ENCODE results near the gene TRIM17. TPM values are rescaled to one million over a fixed set of nuclear protein-coding genes. Genes with fewer than 3 reads are reported as not detected.
A peak's percentile ranks its signal among the peaks of the same experiment; 100 is the strongest.

TRIM17 gene
- total RNA-seq, result 1 to 10 TPM; 1.7 to 1.9 TPM

DNA sequence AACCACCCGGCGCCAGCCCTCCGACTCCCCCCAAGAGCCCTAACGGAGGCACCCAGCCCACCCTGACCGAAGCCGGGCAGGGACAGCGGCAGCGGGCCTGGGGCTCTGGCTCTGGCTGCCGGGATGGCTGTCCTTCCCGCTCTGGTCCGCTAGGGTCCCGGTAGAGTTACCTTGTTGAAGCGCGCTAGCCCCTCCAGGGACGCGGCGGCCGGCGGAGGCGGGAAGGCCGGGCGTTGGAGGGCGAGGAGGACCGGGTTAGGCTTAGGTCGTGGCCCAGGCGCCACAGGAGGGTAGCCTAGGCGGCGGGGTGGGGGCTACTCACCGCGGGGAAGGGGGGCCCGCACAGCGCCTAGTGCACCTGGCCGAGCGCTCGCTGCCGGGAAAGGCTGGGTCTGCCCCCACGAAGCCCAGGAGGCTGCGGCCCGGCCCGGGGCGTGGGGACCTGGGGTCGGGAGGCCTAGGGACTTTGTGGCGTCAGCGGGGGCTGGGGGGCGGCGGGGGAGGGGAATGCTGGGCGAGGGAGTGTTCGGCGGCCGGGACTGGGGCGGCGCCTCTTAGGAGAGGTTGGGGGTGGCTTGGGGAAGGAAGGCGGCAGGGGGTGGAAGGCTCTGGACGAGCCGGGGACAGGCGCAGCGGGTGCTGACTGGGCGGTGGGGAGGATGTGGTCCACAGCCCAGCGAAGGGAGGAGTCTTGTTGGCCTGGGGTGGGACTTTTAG, at the start of gene TRIM17:
Gene TRIM17 (minus strand): TSS at position 645 of the 717 bp plus-strand sequence. CDS start 1,789 bp downstream, outside the sequence.
- Mint-ChIP-seq H3K4me1 (peaks cover 13% of the 10 kb centered on the region), H3K36me3 (ENCODE audit: low read depth) (no peaks in the 10 kb centered on the region), H3K27me3 (peaks cover 8% of the 10 kb centered on the region), H3K9me3 (no peaks in the 10 kb centered on the region), H3K4me3 (peak within 1 kb of the TSS; percentile 70), H3K27ac (peak within 1 kb of the TSS; percentile 28)
- ATAC-seq (replicated peaks), result peak; percentile 77

- H3K27ac Mint-ChIP-seq, result peak overlapping the region; percentile 47
- peaks cover 5% of the 10 kb centered on the region for H3K36me3 Mint-ChIP-seq (ENCODE audit: low read depth)
- H3K9me3 Mint-ChIP-seq, result no peaks in the 10 kb centered on the region
- H3K4me3 Mint-ChIP-seq, result peak overlapping the region; percentile 84
- peak; percentile 51 for ATAC-seq (replicated peaks)
- H3K27me3 Mint-ChIP-seq, result no peaks in the 10 kb centered on the region
- H3K4me1 Mint-ChIP-seq, result peaks cover 38% of the 10 kb centered on the region
Measured at GRCh38 chr1:228465571-228466146, 49.0 kb upstream of the TRIM17 start.

DNA sequence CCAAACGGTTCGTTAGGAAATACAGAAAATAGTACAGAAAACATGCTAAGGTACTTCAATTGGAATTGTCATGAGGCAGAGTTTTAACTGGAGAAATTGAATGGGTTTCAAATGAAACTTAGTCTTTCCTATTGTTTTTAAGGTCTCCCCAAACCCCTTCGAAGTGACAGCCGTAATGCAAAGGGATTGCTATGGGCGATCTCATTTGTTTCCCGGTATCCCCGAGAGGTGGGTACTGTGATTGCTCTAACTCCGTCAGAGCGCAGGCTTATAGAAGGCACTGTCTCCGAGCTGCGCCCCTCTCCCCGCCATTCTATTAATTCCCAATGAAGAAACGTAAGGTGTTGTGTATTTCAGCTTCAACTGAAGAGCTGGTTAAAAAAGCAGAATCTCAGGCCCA, 48.5 kb upstream of the TRIM17 start:
- Mint-ChIP-seq H3K4me1 (peaks cover 39% of the 10 kb centered on the region), H3K27me3 (no peaks in the 10 kb centered on the region)

DNA sequence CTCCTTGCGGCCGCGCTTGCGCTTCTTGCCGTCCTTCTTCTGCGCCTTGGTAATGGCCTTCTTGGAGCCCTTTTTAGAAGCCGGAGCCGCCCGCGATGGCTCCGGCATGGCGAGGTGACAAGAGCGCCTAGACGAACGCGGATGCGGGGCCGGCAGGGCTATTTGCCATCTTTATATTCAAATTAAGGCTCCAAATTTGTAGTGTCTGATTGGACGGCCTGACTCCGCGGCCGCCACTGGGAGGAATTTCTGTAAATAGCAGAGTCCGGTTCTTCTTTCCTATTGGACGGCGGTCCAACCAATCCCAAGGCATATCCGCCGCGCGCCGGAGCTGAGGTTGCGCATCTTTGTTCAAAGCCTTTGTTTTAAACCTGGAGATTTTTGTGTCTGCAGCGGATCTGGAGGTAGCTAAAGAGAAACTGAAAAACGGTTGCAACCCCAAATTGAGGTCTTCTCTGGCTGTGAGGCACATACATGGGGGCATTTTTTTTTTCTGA, 47.9 kb upstream of the TRIM17 start:
- H3K27ac Mint-ChIP-seq, result peak overlapping the region; percentile 47
- peaks cover 5% of the 10 kb centered on the region for H3K36me3 Mint-ChIP-seq (ENCODE audit: low read depth)
- peak overlapping the region; percentile 84 for H3K4me3 Mint-ChIP-seq
- H3K4me1 Mint-ChIP-seq, result peaks cover 39% of the 10 kb centered on the region
- H3K9me3 Mint-ChIP-seq, result no peaks in the 10 kb centered on the region
- ATAC-seq (replicated peaks), result peak; percentile 74
- H3K27me3 Mint-ChIP-seq, result no peaks in the 10 kb centered on the region

More for the DNA sequence above, 48.5 kb upstream of the TRIM17 start:
- peaks cover 5% of the 10 kb centered on the region for H3K36me3 Mint-ChIP-seq (ENCODE audit: low read depth)
- peak overlapping the region; percentile 47 for H3K27ac Mint-ChIP-seq
- no peaks in the 10 kb centered on the region for H3K9me3 Mint-ChIP-seq
- ATAC-seq (replicated peaks), result no peak
- peak overlapping the region; percentile 84 for H3K4me3 Mint-ChIP-seq

GRCh38 chr1:228463559-228464455, 47.1 kb upstream of the TRIM17 start:
- no peaks in the 10 kb centered on the region for H3K27me3 Mint-ChIP-seq
- ATAC-seq (replicated peaks), result peak; percentile 81
- H3K9me3 Mint-ChIP-seq, result no peaks in the 10 kb centered on the region
- peak overlapping the region; percentile 47 for H3K27ac Mint-ChIP-seq
- H3K4me1 Mint-ChIP-seq, result peaks cover 39% of the 10 kb centered on the region
- peaks cover 5% of the 10 kb centered on the region for H3K36me3 Mint-ChIP-seq (ENCODE audit: low read depth)
- H3K4me3 Mint-ChIP-seq, result peak overlapping the region; percentile 84

- H3K9me3 Mint-ChIP-seq, result no peaks in the 10 kb centered on the region
- peak overlapping the region; percentile 47 for H3K27ac Mint-ChIP-seq
- H3K4me3 Mint-ChIP-seq, result peak overlapping the region; percentile 84
- H3K27me3 Mint-ChIP-seq, result no peaks in the 10 kb centered on the region
- ATAC-seq (replicated peaks), result peak; percentile 32
- peaks cover 12% of the 10 kb centered on the region for H3K36me3 Mint-ChIP-seq (ENCODE audit: low read depth)
- peaks cover 43% of the 10 kb centered on the region for H3K4me1 Mint-ChIP-seq
Measured at GRCh38 chr1:228463009-228463558, 46.4 kb upstream of the TRIM17 start.

DNA sequence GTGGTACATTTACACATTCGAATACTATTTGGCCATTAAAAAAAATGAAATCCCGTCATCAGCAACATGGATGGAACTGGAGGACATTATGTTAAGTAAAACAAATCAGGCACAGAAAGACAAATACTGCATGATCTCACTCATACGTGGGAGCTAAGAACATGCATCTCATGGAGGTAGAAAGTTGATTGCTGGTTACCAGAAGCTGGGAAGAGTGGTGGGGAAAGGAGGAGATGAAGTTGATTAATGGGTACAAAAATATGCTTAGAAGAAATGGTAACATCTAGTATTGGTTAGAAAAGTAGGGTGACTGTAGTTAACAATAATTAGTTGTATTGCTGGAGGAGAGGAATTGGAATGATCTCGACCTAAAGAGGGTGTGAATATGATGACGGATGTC, 45.9 kb upstream of the TRIM17 start:
- H3K9me3 Mint-ChIP-seq, result no peaks in the 10 kb centered on the region
- H3K27me3 Mint-ChIP-seq, result no peaks in the 10 kb centered on the region
- peak overlapping the region; percentile 84 for H3K4me3 Mint-ChIP-seq
- H3K4me1 Mint-ChIP-seq, result peaks cover 46% of the 10 kb centered on the region
- H3K36me3 Mint-ChIP-seq (ENCODE audit: low read depth), result peaks cover 17% of the 10 kb centered on the region
- H3K27ac Mint-ChIP-seq, result peak overlapping the region; percentile 47
- ATAC-seq (replicated peaks), result no peak

DNA sequence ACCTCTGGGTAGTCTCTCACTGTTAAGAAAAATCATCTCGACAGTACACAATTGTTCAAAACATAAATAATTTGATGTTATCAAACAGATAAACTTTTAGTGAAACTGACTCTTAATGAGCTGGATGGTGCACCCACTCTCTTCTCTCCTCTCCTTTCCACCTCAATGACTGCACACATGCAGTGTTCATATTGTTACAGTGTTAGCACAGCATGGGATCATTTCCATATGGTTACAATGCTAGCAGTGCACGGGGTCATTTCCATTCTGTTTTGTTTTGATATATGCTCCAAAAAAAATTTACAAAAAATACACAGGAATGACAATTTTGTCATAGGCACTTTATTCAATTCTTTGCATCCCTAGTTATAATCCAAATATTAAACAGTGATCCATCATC, 44.2 kb upstream of the TRIM17 start:
- H3K9me3 Mint-ChIP-seq, result no peaks in the 10 kb centered on the region
- ATAC-seq (replicated peaks), result no peak
- H3K4me3 Mint-ChIP-seq, result peak overlapping the region; percentile 84
- H3K27me3 Mint-ChIP-seq, result no peaks in the 10 kb centered on the region
- H3K4me1 Mint-ChIP-seq, result peaks cover 41% of the 10 kb centered on the region
- H3K27ac Mint-ChIP-seq, result peak overlapping the region; percentile 36
- H3K36me3 Mint-ChIP-seq (ENCODE audit: low read depth), result peaks cover 20% of the 10 kb centered on the region

- Mint-ChIP-seq H3K27me3 (no peaks in the 10 kb centered on the region), H3K4me1 (peaks cover 30% of the 10 kb centered on the region), H3K9me3 (no peaks in the 10 kb centered on the region), H3K4me3 (peak overlapping the region; percentile 86), H3K27ac (peak overlapping the region; percentile 82), H3K36me3 (ENCODE audit: low read depth) (peaks cover 20% of the 10 kb centered on the region)
- ATAC-seq (replicated peaks), result no peak
Measured at GRCh38 chr1:228459091-228459993, 42.7 kb upstream of the TRIM17 start.

DNA sequence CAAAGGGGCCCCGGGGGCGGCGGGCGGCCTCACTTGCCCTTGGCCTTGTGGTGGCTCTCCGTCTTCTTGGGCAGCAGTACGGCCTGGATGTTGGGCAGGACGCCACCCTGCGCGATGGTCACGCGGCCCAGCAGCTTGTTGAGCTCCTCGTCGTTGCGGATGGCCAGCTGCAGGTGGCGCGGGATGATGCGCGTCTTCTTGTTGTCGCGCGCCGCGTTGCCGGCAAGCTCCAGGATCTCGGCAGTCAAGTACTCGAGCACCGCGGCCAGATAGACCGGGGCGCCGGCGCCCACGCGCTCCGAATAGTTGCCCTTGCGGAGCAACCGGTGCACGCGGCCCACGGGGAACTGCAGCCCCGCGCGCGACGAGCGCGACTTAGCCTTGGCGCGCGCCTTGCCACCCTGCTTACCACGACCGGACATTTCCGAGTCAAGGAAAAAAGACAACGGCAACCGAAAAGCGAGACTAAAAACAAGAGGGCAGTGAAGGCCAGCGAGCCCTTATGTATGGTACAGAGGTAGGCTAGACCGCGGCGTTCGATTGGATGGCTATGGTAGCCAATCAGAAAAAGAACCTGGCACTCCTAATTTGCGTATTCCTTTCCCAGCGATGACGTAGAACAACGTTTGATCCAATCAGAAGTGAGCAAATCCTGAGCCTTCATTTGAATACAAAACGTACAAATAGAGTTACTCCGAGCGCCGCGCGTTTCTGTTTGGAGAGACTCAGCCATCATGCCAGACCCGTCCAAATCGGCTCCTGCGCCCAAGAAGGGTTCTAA, 40.9 kb upstream of the TRIM17 start:
- Mint-ChIP-seq H3K9me3 (no peaks in the 10 kb centered on the region), H3K27ac (peak overlapping the region; percentile 82), H3K27me3 (no peaks in the 10 kb centered on the region), H3K4me1 (peaks cover 31% of the 10 kb centered on the region), H3K36me3 (ENCODE audit: low read depth) (peaks cover 20% of the 10 kb centered on the region), H3K4me3 (peak overlapping the region; percentile 86)
- peak; percentile 91 for ATAC-seq (replicated peaks)

GRCh38 chr1:228457017-228457395, 40.3 kb upstream of the TRIM17 start:
- peaks cover 20% of the 10 kb centered on the region for H3K36me3 Mint-ChIP-seq (ENCODE audit: low read depth)
- peaks cover 28% of the 10 kb centered on the region for H3K4me1 Mint-ChIP-seq
- H3K9me3 Mint-ChIP-seq, result no peaks in the 10 kb centered on the region
- ATAC-seq (replicated peaks), result peak; percentile 8
- H3K27ac Mint-ChIP-seq, result peak overlapping the region; percentile 82
- H3K4me3 Mint-ChIP-seq, result peak overlapping the region; percentile 86
- H3K27me3 Mint-ChIP-seq, result no peaks in the 10 kb centered on the region

DNA sequence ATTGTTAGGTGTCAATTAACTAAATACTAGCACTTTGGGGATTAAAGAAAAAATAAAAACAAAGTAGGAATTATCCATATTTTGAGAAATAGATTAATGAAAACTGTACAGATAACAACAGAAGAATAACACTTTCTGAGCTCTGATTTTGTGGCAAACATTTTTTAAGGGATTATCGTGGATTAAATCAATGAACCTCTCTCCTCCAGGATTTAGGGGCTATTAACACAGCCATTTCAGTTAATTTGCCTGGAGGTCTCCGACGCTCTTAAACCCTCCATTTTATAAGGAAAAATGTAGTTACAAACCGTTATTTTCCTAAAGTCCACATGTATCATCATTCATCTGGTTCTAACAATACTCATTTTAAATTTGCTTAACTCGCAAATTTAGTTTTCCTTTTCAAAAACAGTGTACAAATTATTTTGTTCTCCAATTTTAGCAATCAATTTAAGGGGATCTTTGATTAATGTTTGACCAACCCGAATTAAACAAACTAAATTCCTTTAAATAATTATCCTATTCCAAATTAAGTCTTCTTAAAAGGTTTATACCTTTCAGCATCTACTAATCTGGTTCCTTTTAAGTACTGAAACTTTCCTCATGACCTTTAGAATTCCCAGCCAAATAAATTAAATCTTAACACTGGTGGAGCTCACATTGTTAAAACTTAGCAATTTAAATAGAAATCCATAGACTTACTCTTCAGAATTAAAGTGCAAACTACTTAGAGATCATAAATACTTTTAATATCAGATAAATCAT, 39.8 kb upstream of the TRIM17 start:
- peaks cover 28% of the 10 kb centered on the region for H3K4me1 Mint-ChIP-seq
- no peak for ATAC-seq (replicated peaks)
- peaks cover 20% of the 10 kb centered on the region for H3K36me3 Mint-ChIP-seq (ENCODE audit: low read depth)
- peak overlapping the region; percentile 86 for H3K4me3 Mint-ChIP-seq
- H3K27me3 Mint-ChIP-seq, result no peaks in the 10 kb centered on the region
- peak overlapping the region; percentile 82 for H3K27ac Mint-ChIP-seq
- H3K9me3 Mint-ChIP-seq, result no peaks in the 10 kb centered on the region
